ENCODE data around the gene ISM1.

Gene ISM1

GRCh38 chr20:13284830-13285229 lies 63.8 kb downstream of the ISM1 start:
- no peak for DNase-seq

- no peak for DNase-seq
Observed at GRCh38 chr20:13285408-13285807, 64.3 kb downstream of the ISM1 start.

- DNase-seq, result no peak
Observed at GRCh38 chr20:13286052-13286451, 65.0 kb downstream of the ISM1 start.

GRCh38 chr20:13286607-13287006 lies 65.5 kb downstream of the ISM1 start:
- DNase-seq, result no peak

- DNase-seq, result no peak
Observed at GRCh38 chr20:13288357-13288756, 67.3 kb downstream of the ISM1 start.

GRCh38 chr20:13289031-13289430 lies 68.0 kb downstream of the ISM1 start:
- no peak for DNase-seq

GRCh38 chr20:13290724-13291123 lies 69.7 kb downstream of the ISM1 start:
- no peak for DNase-seq

- no peak for DNase-seq
Observed at GRCh38 chr20:13291157-13291556, 70.1 kb downstream of the ISM1 start.

GRCh38 chr20:13292201-13292885 lies 71.3 kb downstream of the ISM1 start:
- DNase-seq, result no peak

- DNase-seq, result no peak
Observed at GRCh38 chr20:13294522-13294921, 73.4 kb downstream of the ISM1 start.

GRCh38 chr20:13295637-13296036 lies 74.6 kb downstream of the ISM1 start:
- no peak for DNase-seq

GRCh38 chr20:13296070-13296469 lies 75.0 kb downstream of the ISM1 start:
- DNase-seq, result no peak

- DNase-seq, result no peak
Observed at GRCh38 chr20:13297147-13297899, 76.2 kb downstream of the ISM1 start.

- no peak for DNase-seq
Observed at GRCh38 chr20:13298692-13299373, 77.8 kb downstream of the ISM1 start.

GRCh38 chr20:13299401-13299800 lies 78.3 kb downstream of the ISM1 start:
- DNase-seq, result no peak

- DNase-seq, result no peak
Observed at GRCh38 chr20:13301596-13301995, 80.5 kb downstream of the ISM1 start.

GRCh38 chr20:13302647-13303450 lies 81.8 kb downstream of the ISM1 start:
- DNase-seq, result no peak

GRCh38 chr20:13305284-13305683 lies 84.2 kb downstream of the ISM1 start:
- DNase-seq, result no peak

GRCh38 chr20:13307562-13308163 lies 86.6 kb downstream of the ISM1 start:
- no peak for DNase-seq

- no peak for DNase-seq
Observed at GRCh38 chr20:13312300-13312699, 91.2 kb downstream of the ISM1 start.

- DNase-seq, result no peak
Observed at GRCh38 chr20:13313201-13313600, 92.1 kb downstream of the ISM1 start.

- DNase-seq, result no peak
Observed at GRCh38 chr20:13317439-13317838, 96.4 kb downstream of the ISM1 start.

Data from DMS79 (cell line).